Measurements from ENCODE around the gene CRYBA4. TPM values are rescaled to one million over a fixed set of nuclear protein-coding genes. Genes with fewer than 3 reads are reported as not detected.

The CRYBA4 gene
- total RNA-seq (2022; extraction: Qiagen RNA extraction) = not detected in 5 replicates

GRCh38 chr22:26621663-26622062 lies at the start of gene CRYBA4:
Gene CRYBA4, plus strand, starts transcription at chr22:26621963. Its CDS starts 634 bp downstream, at chr22:26622597.

GRCh38 chr22:26589845-26590736 lies 31.7 kb upstream of the CRYBA4 start, which contains the start of gene TPST2:
Gene TPST2, minus strand, starts transcription at chr22:26590132. Its CDS starts 48,502 bp downstream, at chr22:26541630.

GRCh38 chr22:26617271-26618199 lies 4.2 kb upstream of the CRYBA4 start, which contains the start of gene CRYBB1:
Gene CRYBB1, minus strand, starts transcription at chr22:26618027. Its CDS starts 1,708 bp downstream, at chr22:26616319.

GRCh38 chr22:26656891-26657851 lies 35.4 kb downstream of the CRYBA4 start, which contains the start of gene MIAT:
Gene MIAT, plus strand, starts transcription at chr22:26657588.

Other genes starting within 250 kb of the CRYBA4 start
- gene ASPHD2, start 192.7 kb upstream of the CRYBA4 start, total RNA-seq (2022; extraction: Qiagen RNA extraction) = 1.2 to 1.6 TPM (median 1.4 TPM) in 5 replicates
- gene HPS4, start 138.2 kb upstream of the CRYBA4 start, total RNA-seq (2022; extraction: Qiagen RNA extraction) = 14.3 to 17.0 TPM (median 14.4 TPM) in 5 replicates
- 18.2 to 21.5 TPM (median 18.8 TPM) in 5 replicates for gene SRRD, start 138.1 kb upstream of the CRYBA4 start, total RNA-seq (2022; extraction: Qiagen RNA extraction)
- gene TFIP11, start 109.5 kb upstream of the CRYBA4 start, total RNA-seq (2022; extraction: Qiagen RNA extraction) = 20.0 to 23.8 TPM (median 22.1 TPM) in 5 replicates
- 8.0 to 9.0 TPM (median 8.8 TPM) in 5 replicates for gene TPST2, start 31.8 kb upstream of the CRYBA4 start, total RNA-seq (2022; extraction: Qiagen RNA extraction)
- gene CRYBB1, start 3.9 kb upstream of the CRYBA4 start, total RNA-seq (2022; extraction: Qiagen RNA extraction) = not detected in 5 replicates
- 0.14 to 0.30 TPM (median 0.23 TPM) in 5 replicates for gene MIAT, start 35.6 kb downstream of the CRYBA4 start, total RNA-seq (2022; extraction: Qiagen RNA extraction)